Airway epithelial cell (primary cell): ENCODE measurements around the gene PRR23C. TPM values are rescaled to one million over a fixed set of nuclear protein-coding genes. Genes with fewer than 3 reads are reported as not detected.

Experiments used
- total RNA-seq: library from RNA; depleted of rRNA; stranded (reverse); fragments of >200 nt; gene quantifications from 2 replicates; pipeline ENCODE4 v1.2.3, GENCODE V29; 2015

PRR23C gene
- not detected in 2 replicates for total RNA-seq

DNA sequence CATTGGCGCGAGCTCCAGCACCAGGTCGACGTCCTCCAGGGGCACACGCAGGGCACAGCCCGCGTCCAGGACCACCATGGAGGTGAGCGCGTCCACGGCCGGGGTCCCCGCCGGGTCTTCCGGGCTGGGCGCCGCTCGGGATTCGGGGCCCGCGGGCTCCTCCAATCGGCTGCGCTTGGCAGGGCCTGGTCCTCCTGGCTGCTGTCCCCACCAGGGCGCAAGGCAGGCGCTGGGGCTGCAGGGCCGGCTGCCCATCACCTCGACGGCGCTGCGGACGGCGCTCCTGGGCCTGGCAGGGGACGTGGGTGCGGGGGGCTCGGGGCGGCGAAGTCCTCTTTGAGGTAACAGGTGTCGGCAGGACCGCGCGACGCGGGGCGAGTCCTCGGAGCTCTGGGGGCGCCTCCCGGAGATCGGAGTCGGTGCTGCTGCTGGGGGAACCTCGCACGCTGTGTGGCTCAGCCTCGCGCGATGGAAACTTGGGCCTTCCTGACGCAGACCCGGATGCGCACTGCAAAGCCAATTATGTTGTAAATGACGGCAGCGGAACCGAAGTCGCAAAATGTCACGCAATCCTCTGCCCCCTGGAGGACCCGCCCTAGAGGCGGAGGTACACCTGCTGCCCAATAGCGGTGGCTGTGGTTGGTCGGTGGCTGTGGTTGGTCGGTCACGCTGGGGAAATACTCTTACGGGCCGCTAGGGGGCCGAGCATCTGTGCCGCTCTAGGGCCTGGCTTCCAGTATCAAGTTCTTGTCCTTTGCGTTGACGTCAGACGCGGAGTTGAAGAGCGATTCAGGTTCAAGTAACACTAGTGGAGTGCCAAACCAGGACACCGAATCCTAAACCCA is at the start of gene PRR23C:
TSS of gene PRR23C (minus strand) at position 527 of the 845 bp plus-strand sequence. CDS start at position 255, 272 bp downstream.

DNA sequence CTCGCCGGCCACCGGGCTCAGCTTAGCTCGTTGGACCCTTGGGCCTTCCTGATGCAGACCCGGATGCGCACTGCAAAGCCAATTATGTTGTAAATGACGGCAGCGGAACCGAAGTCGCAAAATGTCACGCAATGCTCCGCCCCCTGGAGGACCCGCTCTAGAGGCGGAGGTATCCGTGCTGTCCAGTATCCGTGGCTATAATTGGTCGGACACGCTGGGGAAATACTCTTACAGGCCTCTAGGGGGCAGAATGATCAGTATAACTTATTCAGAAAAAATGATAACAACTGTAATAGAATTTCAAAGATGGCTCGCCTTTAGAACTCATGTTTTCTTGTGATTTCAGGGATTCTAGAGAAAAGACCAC is 23.8 kb downstream of the PRR23C start, which contains the start of gene PRR23B:
TSS of gene PRR23B (minus strand) at position 59 of the 367 bp plus-strand sequence. CDS start 265 bp downstream, outside the sequence.

GRCh38 chr3:139006051-139006716 is 38.5 kb downstream of the PRR23C start, which contains the start of gene PRR23A:
Gene PRR23A (minus strand): TSS chr3:139006268. CDS start chr3:139006268, 0 bp downstream.

Other genes with a start within 250 kb of the PRR23C start
- 9.4 and 12.8 TPM in 2 replicates for gene PIK3CB, start 210.0 kb downstream of the PRR23C start, total RNA-seq
- 0.19 and 0.28 TPM in 2 replicates for gene FOXL2, start 97.8 kb downstream of the PRR23C start, total RNA-seq
- 0.05 TPM in 1 of 2 replicates, not detected in the other for gene FOXL2NB, start 97.7 kb downstream of the PRR23C start, total RNA-seq
- gene PRR23A, start 38.6 kb downstream of the PRR23C start, total RNA-seq: not detected in 2 replicates
- not detected in 2 replicates for gene PRR23B, start 24.0 kb downstream of the PRR23C start, total RNA-seq